H9 (cell line): Measurements from ENCODE around the gene LARP4B. TPM values are rescaled to one million over a fixed set of nuclear protein-coding genes. Genes with fewer than 3 reads are reported as not detected.

Source experiments
- DNase-seq: peaks from one replicate; pipeline ENCODE4 v3.0.0-alpha.2; 2017
- H2AFZ ChIP-seq: one replicate; pipeline ENCODE4 v1.6.1; 2013; ENCODE audit warnings: mild to moderate bottlenecking, low read length, control low read depth, moderate library complexity
- H2AK5ac ChIP-seq: 2 replicates; pipeline ENCODE4 v1.6.1; 2013; ENCODE audit warnings: low read length, control low read depth, mixed read lengths; ENCODE audit not compliant: insufficient read length
- H2BK120ac ChIP-seq: one replicate; pipeline ENCODE4 v1.6.1; 2013; ENCODE audit warnings: low read depth, mild to moderate bottlenecking, low read length, control low read depth, inconsistent platforms; ENCODE audit not compliant: poor library complexity, severe bottlenecking
- H2BK12ac ChIP-seq: 2 replicates; pipeline ENCODE4 v1.6.1; 2013; ENCODE audit warnings: low read length, control low read depth, mixed read lengths, low read depth; ENCODE audit not compliant: insufficient read length
- H2BK15ac ChIP-seq: 2 replicates; pipeline ENCODE4 v1.6.1; 2013; ENCODE audit warnings: low read depth, low read length, control low read depth
- H2BK20ac ChIP-seq: one replicate; pipeline ENCODE4 v1.6.1; 2013; ENCODE audit warnings: low read depth, mild to moderate bottlenecking, low read length, control low read depth, inconsistent platforms; ENCODE audit not compliant: poor library complexity, severe bottlenecking
- H2BK5ac ChIP-seq: 2 replicates; pipeline ENCODE4 v1.6.1; 2013; ENCODE audit warnings: low read length, control low read depth, mixed read lengths; ENCODE audit not compliant: insufficient read length
- H3K14ac ChIP-seq: 2 replicates; pipeline ENCODE4 v1.6.1; 2013; ENCODE audit warnings: low read length, control low read depth; ENCODE audit not compliant: insufficient read depth
- H3K18ac ChIP-seq: 2 replicates; pipeline ENCODE4 v1.6.1; 2013; ENCODE audit warnings: low read depth, mild to moderate bottlenecking, mixed read lengths, low read length, control low read depth; ENCODE audit not compliant: insufficient read length
- H3K23ac ChIP-seq: 2 replicates; pipeline ENCODE4 v1.6.1; 2013; ENCODE audit warnings: low read length, control low read depth, mixed read lengths, low read depth; ENCODE audit not compliant: insufficient read length
- H3K23me2 ChIP-seq: 2 replicates; pipeline ENCODE4 v1.6.1; 2013; ENCODE audit warnings: low read depth, mild to moderate bottlenecking, mixed read lengths, low read length, control low read depth; ENCODE audit not compliant: insufficient read length, poor library complexity, severe bottlenecking
- H3K27ac ChIP-seq: 2 replicates; pipeline ENCODE4 v1.5.1; 2013; ENCODE audit warnings: low read length, control low read depth, mixed read lengths, low read depth; ENCODE audit not compliant: insufficient read length
- H3K27me3 ChIP-seq: 2 replicates; pipeline ENCODE4 v1.6.1; 2013; ENCODE audit warnings: low read length, control low read depth, inconsistent platforms; ENCODE audit not compliant: insufficient read depth
- H3K4ac ChIP-seq: 2 replicates; pipeline ENCODE4 v1.6.1; 2013; ENCODE audit warnings: low read depth, mild to moderate bottlenecking, control low read depth, inconsistent platforms, low read length, moderate library complexity
- H3K4me1 ChIP-seq: 2 replicates; pipeline ENCODE4 v1.6.1; 2013; ENCODE audit warnings: low read length, control low read depth, inconsistent platforms; ENCODE audit not compliant: insufficient read depth
- H3K4me2 ChIP-seq: 2 replicates; pipeline ENCODE4 v1.6.1; 2013; ENCODE audit warnings: low read length, control low read depth, mixed read lengths; ENCODE audit not compliant: insufficient read length, insufficient read depth
- H3K56ac ChIP-seq: 2 replicates; pipeline ENCODE4 v1.6.1; 2013; ENCODE audit warnings: low read depth, mild to moderate bottlenecking, mixed read lengths, low read length, control low read depth; ENCODE audit not compliant: insufficient read length
- H3K79me1 ChIP-seq: 2 replicates; pipeline ENCODE4 v1.6.1; 2013; ENCODE audit warnings: low read depth, mild to moderate bottlenecking, moderate library complexity, low read length, control low read depth, inconsistent platforms; ENCODE audit not compliant: insufficient read depth, poor library complexity, severe bottlenecking
- H3K79me2 ChIP-seq: 2 replicates; pipeline ENCODE4 v1.6.1; 2013; ENCODE audit warnings: low read length, control low read depth, inconsistent platforms; ENCODE audit not compliant: insufficient read depth
- H3K9ac ChIP-seq: 2 replicates; pipeline ENCODE4 v1.6.1; 2013; ENCODE audit warnings: low read length, control low read depth, mixed read lengths; ENCODE audit not compliant: insufficient read length; ENCODE audit errors: extremely low read depth
- H3K9me3 ChIP-seq: one replicate; pipeline ENCODE4 v1.6.1; 2013; ENCODE audit warnings: low read depth, low read length, inconsistent platforms; ENCODE audit not compliant: control insufficient read depth
- H3T11ph ChIP-seq: one replicate; pipeline ENCODE4 v1.6.1; 2013; ENCODE audit warnings: mild to moderate bottlenecking, low read length, control low read depth, inconsistent platforms
- H4K20me1 ChIP-seq: one replicate; pipeline ENCODE4 v1.6.1; 2013; ENCODE audit not compliant: control insufficient read depth, insufficient read length, insufficient read depth
- H4K5ac ChIP-seq: 2 replicates; pipeline ENCODE4 v1.6.1; 2013; ENCODE audit warnings: low read depth, mild to moderate bottlenecking, mixed read lengths, low read length, control low read depth; ENCODE audit not compliant: insufficient read length
- H4K8ac ChIP-seq: replicated peaks from 2 replicates; pipeline ENCODE4 v1.6.1; 2013; ENCODE audit warnings: low read length, control low read depth, mixed read lengths, low read depth; ENCODE audit not compliant: insufficient read length
- H4K91ac ChIP-seq: 2 replicates; pipeline ENCODE4 v1.6.1; 2013; ENCODE audit warnings: low read depth, mild to moderate bottlenecking, moderate library complexity, mixed read lengths, low read length, control low read depth; ENCODE audit not compliant: insufficient read length
- H3K27ac Mint-ChIP-seq, 3 experiments: 2 replicates in 2 of 3; 3 replicates in 1 of 3; pipeline ENCODE4 v1.8.0; 2020 to 2021; ENCODE audit warnings: mixed read lengths in 3 of 3, mild to moderate bottlenecking in 1 of 3, moderate library complexity in 1 of 3
- H3K27me3 Mint-ChIP-seq: 2 replicates; pipeline ENCODE4 v1.8.0; 2021; ENCODE audit warnings: low read depth, mild to moderate bottlenecking, moderate library complexity, mixed read lengths
- H3K36me3 Mint-ChIP-seq, 3 experiments: 2 replicates in 2 of 3; 3 replicates in 1 of 3; pipeline ENCODE4 v1.8.0; 2020 to 2021; ENCODE audit warnings: low read depth in 3 of 3, mixed read lengths in 3 of 3; ENCODE audit not compliant: insufficient read depth in 1 of 3
- H3K4me1 Mint-ChIP-seq, 2 experiments: 2 replicates each; pipeline ENCODE4 v1.8.0; 2020; ENCODE audit warnings: mixed read lengths in 2 of 2
- H3K4me3 Mint-ChIP-seq, 2 experiments: 2 replicates in 1 of 2; 3 replicates in 1 of 2; pipeline ENCODE4 v1.8.0; 2020 to 2021; ENCODE audit warnings: mild to moderate bottlenecking in 2 of 2, mixed read lengths in 2 of 2, moderate library complexity in 1 of 2
- H3K9me3 Mint-ChIP-seq, 2 experiments: 2 replicates in 1 of 2; 3 replicates in 1 of 2; pipeline ENCODE4 v1.8.0; 2020; ENCODE audit warnings: mild to moderate bottlenecking in 2 of 2, mixed read lengths in 2 of 2, moderate library complexity in 1 of 2
- WGBS: extraction: QIAGEN DNeasy Blood & Tissue Kit; methylation state at CpG from one replicate; pipeline ENCODE4 v1.1.7; 2013; ENCODE audit warnings: missing lambda C conversion rate, low lambda C conversion rate, mixed read lengths; ENCODE audit not compliant: insufficient read length; ENCODE audit errors: extremely low coverage; 5-methylcytosine and 5-hydroxymethylcytosine counted together
- total RNA-seq: library from RNA; stranded (reverse); gene quantifications from 2 replicates; pipeline ENCODE4 v1.2.1, GENCODE V29; 2021
- TF ChIP-seq, protein P1 (sequence below): fragments of 200-600 bp; sonication (generic); conservative IDR thresholded peaks from 3 replicates; pipeline ENCODE4 v1.8.0; 2021; ENCODE audit warnings: antibody characterized with exemption, mild to moderate bottlenecking

The LARP4B gene
- total RNA-seq, 1 experiment from 2014 or later, result 88.9 TPM

DNA sequence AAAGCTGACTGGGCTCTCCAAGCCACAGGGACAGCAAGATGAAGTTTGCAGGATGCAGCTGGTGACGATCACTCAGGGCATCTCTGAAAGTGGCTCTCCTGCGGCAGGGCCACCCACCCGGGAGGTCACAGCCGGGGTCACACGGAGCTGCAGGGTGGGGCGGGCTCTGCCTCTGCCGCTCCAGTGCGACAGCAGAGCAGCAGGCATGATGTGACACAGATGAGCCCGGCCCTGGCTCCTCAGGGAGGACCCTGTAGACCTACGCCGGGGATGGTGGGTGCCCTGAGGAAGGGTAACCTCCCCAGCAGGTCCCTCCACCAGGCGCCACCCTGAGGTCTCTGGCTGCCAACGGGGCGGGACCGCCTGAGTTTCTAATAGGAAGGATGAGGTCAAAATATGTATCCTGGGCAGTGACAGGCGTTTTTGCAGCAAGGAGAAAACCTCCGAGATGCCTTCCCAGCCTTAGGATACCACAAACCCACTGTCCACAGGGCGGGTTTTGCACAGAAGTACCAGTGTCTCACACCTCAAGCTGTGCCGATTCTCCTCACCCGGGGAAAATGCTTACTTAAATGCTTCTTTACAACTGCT lies 127.2 kb downstream of the LARP4B start:
- Histone ChIP-seq H4K20me1 (no peaks in the 10 kb centered on the region), H3K79me1 (no peaks in the 10 kb centered on the region), H3K23ac (no peak overlapping the region), H3K4me1 (no peaks in the 10 kb centered on the region), H4K5ac (no peak overlapping the region), H2BK5ac (no peak overlapping the region), H2BK20ac (no peak overlapping the region), H3T11ph (no peak overlapping the region), H2AK5ac (no peak overlapping the region), H3K14ac (no peak overlapping the region), H3K27me3 (no peaks in the 10 kb centered on the region), H3K9ac (no peak overlapping the region), H3K27ac (no peak overlapping the region), H2BK120ac (no peak overlapping the region), H2BK15ac (no peak overlapping the region), H3K79me2 (no peaks in the 10 kb centered on the region), H4K91ac (no peak overlapping the region), H3K23me2 (no peaks in the 10 kb centered on the region), H3K4me2 (no peak overlapping the region), H2AFZ (no peak overlapping the region), H4K8ac (no peak overlapping the region), H3K18ac (no peak overlapping the region), H3K9me3 (no peaks in the 10 kb centered on the region), H3K4ac (no peak overlapping the region), H2BK12ac (no peak overlapping the region), H3K56ac (no peak overlapping the region)
- peak; percentile 28 for DNase-seq
- H3K4me3 Mint-ChIP-seq, result no peak overlapping the region
- H3K27me3 Mint-ChIP-seq, result peaks cover 5% of the 10 kb centered on the region
- peaks cover 12 to 37% (median 32%) of the 10 kb centered on the region in 3 experiments for H3K36me3 Mint-ChIP-seq
- no CpG with 5 or more reads among the region's 20 CpGs for WGBS
- no peak overlapping the region for H3K27ac Mint-ChIP-seq
- TF ChIP-seq, protein P1, sequence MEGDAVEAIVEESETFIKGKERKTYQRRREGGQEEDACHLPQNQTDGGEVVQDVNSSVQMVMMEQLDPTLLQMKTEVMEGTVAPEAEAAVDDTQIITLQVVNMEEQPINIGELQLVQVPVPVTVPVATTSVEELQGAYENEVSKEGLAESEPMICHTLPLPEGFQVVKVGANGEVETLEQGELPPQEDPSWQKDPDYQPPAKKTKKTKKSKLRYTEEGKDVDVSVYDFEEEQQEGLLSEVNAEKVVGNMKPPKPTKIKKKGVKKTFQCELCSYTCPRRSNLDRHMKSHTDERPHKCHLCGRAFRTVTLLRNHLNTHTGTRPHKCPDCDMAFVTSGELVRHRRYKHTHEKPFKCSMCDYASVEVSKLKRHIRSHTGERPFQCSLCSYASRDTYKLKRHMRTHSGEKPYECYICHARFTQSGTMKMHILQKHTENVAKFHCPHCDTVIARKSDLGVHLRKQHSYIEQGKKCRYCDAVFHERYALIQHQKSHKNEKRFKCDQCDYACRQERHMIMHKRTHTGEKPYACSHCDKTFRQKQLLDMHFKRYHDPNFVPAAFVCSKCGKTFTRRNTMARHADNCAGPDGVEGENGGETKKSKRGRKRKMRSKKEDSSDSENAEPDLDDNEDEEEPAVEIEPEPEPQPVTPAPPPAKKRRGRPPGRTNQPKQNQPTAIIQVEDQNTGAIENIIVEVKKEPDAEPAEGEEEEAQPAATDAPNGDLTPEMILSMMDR, result no peak
- peaks cover 2 to 8% of the 10 kb centered on the region in 2 experiments; a peak in 2 of 4 replicates for H3K4me1 Mint-ChIP-seq
- peaks cover 3 to 4% of the 10 kb centered on the region in 2 experiments; a peak in 3 of 5 replicates for H3K9me3 Mint-ChIP-seq
